H1 (cell line): ENCODE data around the gene PDHB. TPM values are rescaled to one million over a fixed set of nuclear protein-coding genes. Genes with fewer than 3 reads are reported as not detected.

Experiments used
- CTCF ChIA-PET: fragments of 300-600 bp; sonication (Branson Sonifier 250); formaldehyde crosslinking; loops from one replicate; lab custom pipeline; 2021; ENCODE audit not compliant: partially characterized antibody; lab: Charles Lee
- POLR2A ChIA-PET: fragments of 300-600 bp; sonication (Branson Sonifier 250); formaldehyde crosslinking; loops from one replicate; lab custom pipeline; 2021; ENCODE audit warnings: inconsistent platforms; ENCODE audit not compliant: partially characterized antibody; lab: Charles Lee
- DNase-seq, 2 experiments: peaks; one replicate each; pipeline versions ENCODE4 v3.0.0 to v3.0.0-alpha.2; 2010 to 2022; ENCODE audit warnings: low spot score in 2 of 2, low read depth in 1 of 2, mixed read lengths in 1 of 2
- FAIRE-seq: peaks from 2 replicates; lab custom pipeline; 2011; peaks lifted over from hg19 to GRCh38; lab: Jason Lieb, UNC
- H2AFZ ChIP-seq: 2 replicates; pipeline ENCODE4 v1.8.1; 2012; ENCODE audit warnings: low read length, inconsistent platforms
- H2AK5ac ChIP-seq: 2 replicates; pipeline ENCODE4 v1.6.1; 2013; ENCODE audit warnings: low read depth, low read length
- H2BK120ac ChIP-seq: replicated peaks from 2 replicates; pipeline ENCODE3; 2013; ENCODE audit warnings: low read depth, low read length, inconsistent platforms
- H2BK12ac ChIP-seq: 2 replicates; pipeline ENCODE4 v1.6.1; 2013; ENCODE audit warnings: low read depth, low read length
- H2BK15ac ChIP-seq: 2 replicates; pipeline ENCODE4 v1.6.1; 2013; ENCODE audit warnings: low read length
- H2BK20ac ChIP-seq: 2 replicates; pipeline ENCODE4 v1.6.1; 2013; ENCODE audit warnings: low read length
- H2BK5ac ChIP-seq: 2 replicates; pipeline ENCODE4 v1.6.1; 2013; ENCODE audit warnings: low read depth, low read length
- H3K14ac ChIP-seq: 2 replicates; pipeline ENCODE4 v1.6.1; 2013; ENCODE audit warnings: inconsistent platforms; ENCODE audit not compliant: insufficient read length
- H3K18ac ChIP-seq: 2 replicates; pipeline ENCODE4 v1.6.1; 2013; ENCODE audit warnings: low read length; ENCODE audit errors: extremely low read depth
- H3K23ac ChIP-seq: 2 replicates; pipeline ENCODE4 v1.6.1; 2013; ENCODE audit warnings: inconsistent platforms; ENCODE audit not compliant: insufficient read length
- H3K23me2 ChIP-seq: 2 replicates; pipeline ENCODE4 v1.6.1; 2013; ENCODE audit warnings: low read depth, low read length
- H3K27ac ChIP-seq: 2 replicates; pipeline ENCODE4 v1.6.1; 2011; ENCODE audit warnings: low read depth, low read length, inconsistent platforms
- H3K27me3 ChIP-seq, 4 experiments: replicated peaks in 1 of 4; 1 replicate in 1 of 4; 2 replicates in 3 of 4; pipeline versions ENCODE4 v1.6.1 to v1.8.1; 2011 to 2013; ENCODE audit warnings: low read length in 3 of 4, mild to moderate bottlenecking in 3 of 4, inconsistent platforms in 2 of 4, mixed read lengths in 2 of 4, moderate library complexity in 1 of 4; ENCODE audit not compliant: control insufficient read depth in 3 of 4, insufficient read depth in 3 of 4; ENCODE audit errors: extremely low read depth in 1 of 4
- H3K36me3 ChIP-seq, 4 experiments: 2 replicates each; pipeline versions ENCODE4 v1.6.1 to v1.8.1; 2011 to 2013; ENCODE audit warnings: mild to moderate bottlenecking in 4 of 4, low read length in 3 of 4, moderate library complexity in 2 of 4, control low read depth in 1 of 4, inconsistent platforms in 1 of 4; ENCODE audit not compliant: insufficient read depth in 4 of 4, control insufficient read depth in 2 of 4
- H3K4ac ChIP-seq: replicated peaks from 2 replicates; pipeline ENCODE3; 2013; ENCODE audit warnings: low read length, low read depth, mixed read lengths, inconsistent platforms; ENCODE audit not compliant: insufficient read length
- H3K4me1 ChIP-seq, 4 experiments: replicated peaks in 1 of 4; 1 replicate in 1 of 4; 2 replicates in 3 of 4; pipeline versions ENCODE4 v1.6.1 to v1.8.1; 2011 to 2013; ENCODE audit warnings: low read length in 3 of 4, inconsistent platforms in 2 of 4, mixed read lengths in 1 of 4; ENCODE audit not compliant: insufficient read depth in 4 of 4, control insufficient read depth in 3 of 4
- H3K4me2 ChIP-seq, 2 experiments: 2 replicates each; pipeline versions ENCODE4 v1.6.1 to v1.8.1; 2011 to 2013; ENCODE audit warnings: low read depth in 2 of 2, low read length in 2 of 2, control low read depth in 1 of 2, inconsistent platforms in 1 of 2, mild to moderate bottlenecking in 1 of 2; ENCODE audit not compliant: insufficient read depth in 1 of 2
- H3K4me3 ChIP-seq, 4 experiments: fragments of 200-600, 300-600 bp in 1 of 4; sonication (generic), shearing (Covaris generic), sonication (Bioruptor Twin) in 1 of 4; 2 replicates each; pipeline versions ENCODE4 v1.5.1 to v1.8.1; 2011 to 2016; ENCODE audit warnings: low read length in 4 of 4, low read depth in 3 of 4, control low read depth in 2 of 4, inconsistent platforms in 2 of 4, mild to moderate bottlenecking in 2 of 4, mixed read lengths in 1 of 4, moderate library complexity in 1 of 4; ENCODE audit not compliant: insufficient read depth in 2 of 4; ENCODE audit errors: extremely low read depth in 1 of 4
- H3K56ac ChIP-seq: replicated peaks from 2 replicates; pipeline ENCODE3; 2013; ENCODE audit warnings: low read depth, mild to moderate bottlenecking, mixed read lengths, low read length, inconsistent platforms; ENCODE audit not compliant: insufficient read length
- H3K79me1 ChIP-seq: 2 replicates; pipeline ENCODE4 v1.6.1; 2013; ENCODE audit warnings: low read depth, low read length, control low read depth
- H3K79me2 ChIP-seq, 2 experiments: 2 replicates each; pipeline versions ENCODE4 v1.6.1 to v1.8.1; 2012 to 2013; ENCODE audit warnings: low read length in 2 of 2, mild to moderate bottlenecking in 2 of 2, inconsistent platforms in 1 of 2; ENCODE audit not compliant: insufficient read depth in 2 of 2, control insufficient read depth in 1 of 2
- H3K9ac ChIP-seq, 4 experiments: replicated peaks in 1 of 4; 1 replicate in 1 of 4; 2 replicates in 3 of 4; pipeline versions ENCODE4 v1.6.1 to v1.8.1; 2011 to 2013; ENCODE audit warnings: low read depth in 3 of 4, low read length in 3 of 4, control low read depth in 2 of 4, mild to moderate bottlenecking in 2 of 4, moderate library complexity in 2 of 4, inconsistent platforms in 1 of 4; ENCODE audit errors: extremely low read depth in 1 of 4
- H3K9me3 ChIP-seq, 2 experiments: 2 replicates each; pipeline versions ENCODE4 v1.6.1 to v1.8.1; 2012 to 2013; ENCODE audit warnings: mild to moderate bottlenecking in 2 of 2, moderate library complexity in 2 of 2, control low read depth in 1 of 2, inconsistent platforms in 1 of 2, low read depth in 1 of 2, low read length in 1 of 2, mixed read lengths in 1 of 2; ENCODE audit not compliant: insufficient read depth in 2 of 2
- H4K20me1 ChIP-seq, 2 experiments: replicated peaks in 1 of 2; 2 replicates each; pipeline versions ENCODE3 to v1.8.1; 2011 to 2013; ENCODE audit warnings: inconsistent platforms in 2 of 2, low read length in 2 of 2, mild to moderate bottlenecking in 1 of 2; ENCODE audit not compliant: insufficient read depth in 2 of 2, control insufficient read depth in 1 of 2
- H4K5ac ChIP-seq: 2 replicates; pipeline ENCODE4 v1.6.1; 2013; ENCODE audit warnings: low read length, low read depth, mixed read lengths, inconsistent platforms; ENCODE audit not compliant: insufficient read length
- H4K8ac ChIP-seq: 2 replicates; pipeline ENCODE4 v1.8.0; 2013; ENCODE audit warnings: mild to moderate bottlenecking, moderate library complexity, low read length, inconsistent platforms; ENCODE audit not compliant: insufficient read depth; ENCODE audit errors: extremely low read depth
- H4K91ac ChIP-seq: replicated peaks from 2 replicates; pipeline ENCODE3; 2013; ENCODE audit warnings: low read length, mixed read lengths, inconsistent platforms; ENCODE audit not compliant: insufficient read length
- JUN ChIP-seq: IDR thresholded peaks from 2 replicates; pipeline ENCODE4 v1.6.1; 2011; ENCODE audit warnings: low read depth, mild to moderate bottlenecking, improper control_type of control experiment, low read length
- NANOG ChIP-seq: IDR thresholded peaks from 2 replicates; pipeline ENCODE4 v1.6.1; 2011; ENCODE audit warnings: low read length, low read depth, mild to moderate bottlenecking, inconsistent platforms; ENCODE audit not compliant: insufficient read depth, poor library complexity, severe bottlenecking
- SIRT6 ChIP-seq: IDR thresholded peaks from one replicate; pipeline ENCODE4 v1.7.1; 2012; ENCODE audit warnings: low read length, inconsistent platforms
- SP1 ChIP-seq: IDR thresholded peaks from 2 replicates; pipeline ENCODE4 v1.6.1; 2011; ENCODE audit warnings: low read depth, low read length
- YY1 ChIP-seq: IDR thresholded peaks from 2 replicates; pipeline ENCODE4 v1.6.1; 2011; ENCODE audit warnings: low read depth, mild to moderate bottlenecking, low read length
- WGBS, 2 experiments: shearing (Covaris generic) in 1 of 2; methylation state at CpG; one replicate each; pipeline versions ENCODE4 v1.1.6 to v1.1.7; 2013 to 2015; ENCODE audit warnings: low lambda C conversion rate in 2 of 2, mixed read lengths in 2 of 2, inconsistent platforms in 1 of 2, low coverage in 1 of 2, missing lambda C conversion rate in 1 of 2; ENCODE audit not compliant: insufficient replicate concordance in 2 of 2, insufficient coverage in 1 of 2, insufficient read length in 1 of 2; ENCODE audit errors: extremely low coverage in 1 of 2, missing lambda C conversion rate in 1 of 2; 5-methylcytosine and 5-hydroxymethylcytosine counted together
- polyA plus RNA-seq, 7 experiments: library from polyadenylated mRNA; depleted of rRNA in 3 of 7; stranded (reverse) in 5 of 7; unstranded in 2 of 7; fragments of >200 nt in 5 of 7; fragments of 200-250 nt in 2 of 7; gene quantifications; 1 replicate in 5 of 7; 2 replicates in 1 of 7; 4 replicates in 1 of 7; pipeline versions ENCODE4 v1.2.1 to v1.2.3, GENCODE V29; 2011 to 2013; ENCODE audit warnings: missing spikeins in 2 of 7, mixed read lengths in 2 of 7
- total RNA-seq: library from RNA; stranded (reverse); fragmentation: NEBNext Ultra II Directional; extraction: Animal tissue kit (Norgen Biotek cat#: 25700); gene quantifications from 2 replicates; pipeline ENCODE4 v1.2.1, GENCODE V29; 2021

PDHB gene
- total and polyA plus RNA-seq, 2 of the 8 experiments (the other 6 are each of a cell fraction or from before 2014, with no cell fraction given), result 90.4 to 140 TPM

GRCh38 chr3:58462829-58463180 is 29.2 kb upstream of the PDHB start:
- no peak overlapping the region for H3K14ac ChIP-seq
- no peak overlapping the region for H3K9ac ChIP-seq
- no peak for FAIRE-seq
- ChIA-PET CTCF (no interaction called here), POLR2A (no interaction called here)
- H3K79me1 ChIP-seq, result no peaks in the 10 kb centered on the region
- no peaks in the 10 kb centered on the region for H3K79me2 ChIP-seq
- H2AK5ac ChIP-seq, result no peak overlapping the region
- no peaks in the 10 kb centered on the region for H3K27me3 ChIP-seq
- 0 out of 2 replicates have a peak overlapping the region, but pooled peaks have one; percentile 73 for H4K8ac ChIP-seq
- no peaks in the 10 kb centered on the region for H3K23me2 ChIP-seq
- DNase-seq, result no peak
- H4K91ac ChIP-seq, result peak overlapping the region; percentile 34
- H2BK120ac ChIP-seq, result no peak overlapping the region
- H2BK20ac ChIP-seq, result 0 out of 2 replicates have a peak overlapping the region, but pooled peaks have one; percentile 56
- H3K56ac ChIP-seq, result no peak overlapping the region
- H2AFZ ChIP-seq, result peak overlapping the region; percentile 97; the same call in 1 of the 2 replicates
- H3K9me3 ChIP-seq, result no peaks in the 10 kb centered on the region
- H3K18ac ChIP-seq, result no peak overlapping the region; the same call in 1 of the 2 replicates
- H4K20me1 ChIP-seq, result no peaks in the 10 kb centered on the region
- H3K27ac ChIP-seq, result no peak overlapping the region
- H2BK15ac ChIP-seq, result no peak overlapping the region
- peak overlapping the region; percentile 71; the same call in 1 of the 2 replicates for H2BK5ac ChIP-seq
- H3K4me1 ChIP-seq, result peaks cover 0 to 4% (median 2%) of the 10 kb centered on the region in 4 experiments; a peak in 4 of 7 replicates
- no peaks in the 10 kb centered on the region for H3K36me3 ChIP-seq
- no peak overlapping the region for H3K4me2 ChIP-seq
- peak overlapping the region; percentile 70 for H4K5ac ChIP-seq
- no peak overlapping the region for H3K4ac ChIP-seq
- peak overlapping the region; percentile 90; the same call in 1 of the 2 replicates for H2BK12ac ChIP-seq
- TF ChIP-seq JUN (no peak), YY1 (peak; percentile 95), SIRT6 (no peak), NANOG (no peak), SP1 (no peak)
- 56% methylated on average over 4 of the region's 4 CpGs; no CpG with 5 or more reads in 1 of the 2 experiments for WGBS, 2 experiments
- no peak overlapping the region for H3K4me3 ChIP-seq
- H3K23ac ChIP-seq, result no peak overlapping the region
